WTC11 (cell line): ENCODE measurements around the gene KIF3C.

Source experiments
- CBFB ChIP-seq: sonication (generic); formaldehyde crosslinking; IDR thresholded peaks from 2 replicates; pipeline ENCODE4 v1.8.1; 2022; ENCODE audit warnings: mild to moderate bottlenecking, low read depth, missing genetic modification reagents
- ELF4 ChIP-seq: sonication (generic); formaldehyde crosslinking; IDR thresholded peaks from 2 replicates; pipeline ENCODE4 v1.8.1; 2022; ENCODE audit warnings: low read depth, mild to moderate bottlenecking, moderate library complexity, missing genetic modification reagents
- ESRRA ChIP-seq: sonication (generic); formaldehyde crosslinking; IDR thresholded peaks from 2 replicates; pipeline ENCODE4 v1.8.1; 2022; ENCODE audit warnings: mild to moderate bottlenecking, missing genetic modification reagents, borderline replicate concordance
- TCF7 ChIP-seq: sonication (generic); formaldehyde crosslinking; IDR thresholded peaks from 2 replicates; pipeline ENCODE4 v1.8.0; 2022; ENCODE audit warnings: mild to moderate bottlenecking, low read depth, missing genetic modification reagents, moderate library complexity
- TEAD4 ChIP-seq: sonication (generic); formaldehyde crosslinking; IDR thresholded peaks from 2 replicates; pipeline ENCODE4 v1.8.0; 2022; ENCODE audit warnings: mild to moderate bottlenecking, missing genetic modification reagents
- ZNF396 ChIP-seq: fragments of 250-450 bp; sonication (Bioruptor Pico); IDR thresholded peaks from 2 replicates; pipeline ENCODE4 v1.8.0; 2021; ENCODE audit warnings: mild to moderate bottlenecking, moderate library complexity, borderline replicate concordance
- TF ChIP-seq, protein P1 (sequence below): fragments of 200-600 bp; IDR thresholded peaks from 2 replicates; pipeline ENCODE4 v1.8.0; 2022; ENCODE audit warnings: antibody characterized with exemption
- TF ChIP-seq, protein P2 (sequence below): sonication (generic); formaldehyde crosslinking; IDR thresholded peaks from 2 replicates; pipeline ENCODE4 v1.8.1; 2023; ENCODE audit warnings: mild to moderate bottlenecking, moderate library complexity, missing genetic modification reagents

DNA sequence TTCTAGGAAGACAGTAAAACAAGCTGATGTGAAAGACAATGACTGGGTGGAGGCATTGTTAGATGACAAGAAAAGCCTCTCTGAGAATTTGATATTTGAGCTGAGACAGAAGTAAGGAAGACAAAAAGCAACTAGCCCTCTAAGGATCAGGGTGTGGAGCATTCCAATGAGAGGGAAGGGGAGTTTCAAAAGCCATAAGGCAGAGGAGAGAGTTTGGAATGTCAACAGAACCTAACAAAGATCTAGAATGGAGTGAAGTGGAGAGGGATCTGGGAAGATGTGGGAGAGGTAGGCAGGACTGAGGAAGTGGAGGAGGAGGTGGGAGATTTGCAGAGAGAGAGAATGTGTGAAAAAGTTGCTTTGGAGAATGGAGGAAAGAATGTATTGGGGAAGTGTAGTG lies 86.7 kb downstream of the KIF3C start:
- TF ChIP-seq, protein P1, sequence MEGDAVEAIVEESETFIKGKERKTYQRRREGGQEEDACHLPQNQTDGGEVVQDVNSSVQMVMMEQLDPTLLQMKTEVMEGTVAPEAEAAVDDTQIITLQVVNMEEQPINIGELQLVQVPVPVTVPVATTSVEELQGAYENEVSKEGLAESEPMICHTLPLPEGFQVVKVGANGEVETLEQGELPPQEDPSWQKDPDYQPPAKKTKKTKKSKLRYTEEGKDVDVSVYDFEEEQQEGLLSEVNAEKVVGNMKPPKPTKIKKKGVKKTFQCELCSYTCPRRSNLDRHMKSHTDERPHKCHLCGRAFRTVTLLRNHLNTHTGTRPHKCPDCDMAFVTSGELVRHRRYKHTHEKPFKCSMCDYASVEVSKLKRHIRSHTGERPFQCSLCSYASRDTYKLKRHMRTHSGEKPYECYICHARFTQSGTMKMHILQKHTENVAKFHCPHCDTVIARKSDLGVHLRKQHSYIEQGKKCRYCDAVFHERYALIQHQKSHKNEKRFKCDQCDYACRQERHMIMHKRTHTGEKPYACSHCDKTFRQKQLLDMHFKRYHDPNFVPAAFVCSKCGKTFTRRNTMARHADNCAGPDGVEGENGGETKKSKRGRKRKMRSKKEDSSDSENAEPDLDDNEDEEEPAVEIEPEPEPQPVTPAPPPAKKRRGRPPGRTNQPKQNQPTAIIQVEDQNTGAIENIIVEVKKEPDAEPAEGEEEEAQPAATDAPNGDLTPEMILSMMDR = no peak
- TF ChIP-seq ZNF396 (CRISPR knock-in tag) = no peak
- no peak for TF ChIP-seq CBFB
- TF ChIP-seq ELF4 = no peak
- TF ChIP-seq, protein P2, sequence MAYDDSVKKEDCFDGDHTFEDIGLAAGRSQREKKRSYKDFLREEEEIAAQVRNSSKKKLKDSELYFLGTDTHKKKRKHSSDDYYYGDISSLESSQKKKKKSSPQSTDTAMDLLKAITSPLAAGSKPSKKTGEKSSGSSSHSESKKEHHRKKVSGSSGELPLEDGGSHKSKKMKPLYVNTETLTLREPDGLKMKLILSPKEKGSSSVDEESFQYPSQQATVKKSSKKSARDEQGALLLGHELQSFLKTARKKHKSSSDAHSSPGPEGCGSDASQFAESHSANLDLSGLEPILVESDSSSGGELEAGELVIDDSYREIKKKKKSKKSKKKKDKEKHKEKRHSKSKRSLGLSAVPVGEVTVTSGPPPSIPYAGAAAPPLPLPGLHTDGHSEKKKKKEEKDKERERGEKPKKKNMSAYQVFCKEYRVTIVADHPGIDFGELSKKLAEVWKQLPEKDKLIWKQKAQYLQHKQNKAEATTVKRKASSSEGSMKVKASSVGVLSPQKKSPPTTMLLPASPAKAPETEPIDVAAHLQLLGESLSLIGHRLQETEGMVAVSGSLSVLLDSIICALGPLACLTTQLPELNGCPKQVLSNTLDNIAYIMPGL (CRISPR knock-in tag) = no peak
- TF ChIP-seq TCF7 = no peak
- no peak for TF ChIP-seq ESRRA
- no peak for TF ChIP-seq TEAD4 (CRISPR knock-in tag)
